Stimulated activated memory B cell treated with anti-CD40 and anti-IgM and Interleukin-4, amounts not matched to agents 10 μg/mL and 1 μg/mL and 100 μg/mL, for 72 hours (primary cell): ENCODE data around the gene PFN3.
A peak's percentile ranks its signal among the peaks of the same experiment; 100 is the strongest.

ENCODE experiments used
- ATAC-seq: fragments of 150-1000 bp; cut with Tn5 transposase; 2 replicates; pipeline ENCODE4 v1.10.0; 2021
- H3K27ac Mint-ChIP-seq: one replicate; pipeline ENCODE4 v1.8.0; 2022; ENCODE audit warnings: mild to moderate bottlenecking, mixed read lengths
- H3K27me3 Mint-ChIP-seq: one replicate; pipeline ENCODE4 v1.8.0; 2022; ENCODE audit warnings: mixed read lengths
- H3K36me3 Mint-ChIP-seq: one replicate; pipeline ENCODE4 v1.8.0; 2022; ENCODE audit warnings: mixed read lengths
- H3K4me1 Mint-ChIP-seq: one replicate; pipeline ENCODE4 v1.8.0; 2022; ENCODE audit warnings: mixed read lengths
- H3K4me3 Mint-ChIP-seq: one replicate; pipeline ENCODE4 v1.8.0; 2022; ENCODE audit warnings: mild to moderate bottlenecking, moderate library complexity, mixed read lengths
- H3K9me3 Mint-ChIP-seq: one replicate; pipeline ENCODE4 v1.8.0; 2022; ENCODE audit warnings: mixed read lengths

PFN3 gene

DNA sequence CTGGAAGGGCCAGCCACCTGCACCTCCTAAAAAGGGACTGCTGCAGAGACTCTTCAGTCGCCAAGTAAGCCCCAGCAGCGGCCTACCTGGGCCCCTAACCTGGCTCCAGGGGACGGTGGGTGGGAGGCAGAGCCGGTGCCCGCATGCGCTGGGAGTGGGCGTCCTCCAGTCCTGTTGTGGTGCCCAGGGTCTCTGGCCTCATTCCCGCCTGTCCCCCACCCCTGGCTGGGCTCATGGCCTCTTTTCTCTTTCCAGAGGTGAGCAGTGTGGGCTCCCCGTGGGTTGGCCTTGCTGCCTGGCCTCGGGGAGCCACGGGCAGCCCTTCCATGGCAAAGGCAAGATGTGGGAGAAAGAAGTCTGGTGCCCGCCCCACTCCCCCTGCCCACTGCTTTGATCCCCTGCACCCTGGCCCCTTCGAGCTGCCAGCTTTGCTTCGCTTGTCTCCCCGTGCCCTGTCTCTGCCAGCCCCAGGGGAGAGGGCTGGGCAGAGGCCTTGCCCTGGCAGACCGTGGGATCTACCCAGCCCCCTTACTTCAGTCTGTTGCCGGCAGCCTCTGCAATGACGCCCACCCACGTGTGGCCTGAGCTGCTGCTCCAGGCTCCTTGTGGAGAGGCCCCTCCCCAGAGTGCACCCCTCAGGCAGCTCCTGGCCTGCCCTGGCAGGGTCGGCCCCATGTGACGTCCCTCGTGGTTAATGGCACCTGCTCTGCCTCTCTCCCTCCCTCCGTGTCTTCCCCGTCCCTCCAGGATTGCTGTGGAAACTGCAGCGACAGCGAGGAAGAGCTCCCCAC is 40.7 kb upstream of the PFN3 start:
- peaks cover 40% of the 10 kb centered on the region for H3K4me1 Mint-ChIP-seq
- no peaks in the 10 kb centered on the region for H3K27me3 Mint-ChIP-seq
- peaks cover 51% of the 10 kb centered on the region for H3K36me3 Mint-ChIP-seq
- H3K27ac Mint-ChIP-seq: peak overlapping the region; percentile 40
- no peaks in the 10 kb centered on the region for H3K9me3 Mint-ChIP-seq
- no peak overlapping the region for H3K4me3 Mint-ChIP-seq
- ATAC-seq: no peak

DNA sequence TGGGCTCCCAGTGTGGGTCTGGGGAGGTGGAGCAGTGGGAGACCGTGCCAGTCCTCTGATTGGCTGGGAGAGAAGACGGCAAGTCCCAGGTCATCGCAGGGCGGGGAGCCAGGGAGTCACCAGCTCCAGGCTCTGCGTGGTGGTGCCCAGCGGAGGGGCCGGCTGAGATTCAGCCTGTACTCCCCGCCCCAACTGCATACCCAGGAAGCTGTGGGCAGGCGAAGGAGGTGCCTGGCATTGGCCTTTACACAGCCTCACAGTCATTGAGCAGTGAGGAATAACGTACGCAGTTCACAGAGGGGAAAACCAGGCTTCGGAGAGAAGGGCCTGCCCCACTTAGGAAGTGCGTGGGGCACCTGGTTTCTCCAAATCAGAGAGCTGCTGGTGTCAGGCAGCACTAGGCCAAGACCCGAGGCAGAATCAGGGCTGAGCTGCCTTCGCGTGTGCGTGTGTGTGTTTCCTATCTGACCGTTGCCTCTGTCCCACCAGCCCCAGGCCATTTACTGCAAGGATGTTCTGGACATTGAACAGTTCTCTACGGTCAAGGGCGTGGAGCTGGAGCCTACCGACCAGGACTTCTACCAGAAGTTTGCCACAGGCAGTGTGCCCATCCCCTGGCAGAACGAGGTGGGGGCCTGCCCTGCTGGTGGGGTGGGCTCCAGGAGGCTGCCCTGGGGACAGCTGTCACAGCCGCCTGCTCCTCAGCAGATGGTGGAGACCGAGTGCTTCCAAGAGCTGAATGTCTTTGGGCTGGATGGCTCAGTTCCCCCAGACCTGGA is 39.9 kb upstream of the PFN3 start:
- H3K4me3 Mint-ChIP-seq: no peak overlapping the region
- H3K9me3 Mint-ChIP-seq: no peaks in the 10 kb centered on the region
- peaks cover 57% of the 10 kb centered on the region for H3K36me3 Mint-ChIP-seq
- H3K27ac Mint-ChIP-seq: peak overlapping the region; percentile 56
- ATAC-seq: no peak
- H3K27me3 Mint-ChIP-seq: no peaks in the 10 kb centered on the region
- H3K4me1 Mint-ChIP-seq: peaks cover 32% of the 10 kb centered on the region

DNA sequence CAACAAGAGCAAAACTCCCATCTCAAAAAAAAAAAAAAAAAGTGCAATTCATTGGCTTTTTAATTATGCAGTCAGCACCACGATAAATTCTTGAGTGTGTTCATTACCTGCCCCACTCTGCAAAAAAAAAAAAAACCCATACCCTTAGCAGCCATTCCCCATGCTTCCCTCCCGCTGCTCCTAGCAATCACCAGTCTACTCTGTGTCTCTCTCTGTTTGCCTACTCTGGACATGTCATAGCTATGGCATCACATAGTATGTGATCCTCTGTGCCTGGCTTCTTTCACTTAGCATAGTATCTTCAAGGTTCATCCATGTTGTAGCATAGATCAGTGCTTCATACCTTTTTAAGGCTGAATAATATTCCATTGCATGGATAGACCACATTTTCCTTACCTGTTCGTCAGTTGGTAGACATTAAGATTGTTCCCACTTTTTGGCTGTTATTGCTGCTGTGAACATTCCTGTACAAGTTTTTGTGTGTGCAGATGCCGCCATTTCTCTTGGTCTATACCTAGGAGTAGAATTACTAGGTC is 39.1 kb upstream of the PFN3 start:
- no peaks in the 10 kb centered on the region for H3K9me3 Mint-ChIP-seq
- H3K4me3 Mint-ChIP-seq: no peak overlapping the region
- H3K27ac Mint-ChIP-seq: peak overlapping the region; percentile 56
- ATAC-seq: no peak
- peaks cover 57% of the 10 kb centered on the region for H3K36me3 Mint-ChIP-seq
- no peaks in the 10 kb centered on the region for H3K27me3 Mint-ChIP-seq
- H3K4me1 Mint-ChIP-seq: peaks cover 24% of the 10 kb centered on the region

DNA sequence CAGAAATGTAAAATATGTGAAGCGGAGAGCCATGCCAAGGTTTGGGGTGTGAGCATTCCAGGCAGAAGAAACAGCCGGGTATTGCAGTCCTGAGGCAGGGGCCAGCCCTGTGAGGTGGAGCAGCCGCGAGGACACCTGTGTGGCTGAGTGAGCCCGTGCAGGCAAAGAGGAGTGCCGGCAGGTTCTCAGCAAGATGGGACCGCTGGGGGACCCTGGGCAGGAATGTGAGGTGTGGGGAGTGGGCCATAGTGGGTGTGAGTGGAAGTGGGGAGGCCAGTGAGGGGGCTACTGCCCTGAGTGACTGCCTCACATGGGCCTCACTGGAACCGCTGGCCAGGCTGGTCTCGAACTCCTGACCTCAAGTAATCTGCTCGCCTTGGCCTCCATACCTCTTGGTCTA is 38.0 kb upstream of the PFN3 start:
- Mint-ChIP-seq H3K27me3 (no peaks in the 10 kb centered on the region), H3K9me3 (no peaks in the 10 kb centered on the region), H3K4me3 (no peak overlapping the region), H3K27ac (no peak overlapping the region), H3K36me3 (peaks cover 59% of the 10 kb centered on the region), H3K4me1 (peaks cover 14% of the 10 kb centered on the region)
- ATAC-seq: no peak

DNA sequence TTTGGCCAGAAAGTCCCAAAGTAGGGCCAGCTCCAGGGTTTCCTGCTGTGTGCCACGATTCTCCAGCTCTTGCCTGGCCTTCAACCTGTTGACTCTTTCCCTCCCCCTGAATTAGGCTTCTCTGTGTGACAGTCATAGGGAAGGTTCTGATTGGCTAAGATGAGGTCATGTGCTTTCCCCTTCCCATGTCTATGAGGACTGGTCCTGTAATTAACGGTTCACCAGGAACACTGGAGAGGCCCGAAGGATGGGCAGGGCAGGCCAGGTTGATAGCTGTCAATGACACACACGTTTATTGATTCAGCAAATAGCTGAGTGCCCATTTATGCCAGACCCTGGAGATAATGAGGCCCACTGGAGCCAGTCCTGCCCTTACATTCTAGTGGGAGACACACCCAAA is 37.2 kb upstream of the PFN3 start:
- H3K27me3 Mint-ChIP-seq: no peaks in the 10 kb centered on the region
- peaks cover 66% of the 10 kb centered on the region for H3K36me3 Mint-ChIP-seq
- no peak overlapping the region for H3K4me3 Mint-ChIP-seq
- no peaks in the 10 kb centered on the region for H3K9me3 Mint-ChIP-seq
- peak overlapping the region; percentile 72 for H3K27ac Mint-ChIP-seq
- ATAC-seq: no peak
- peaks cover 23% of the 10 kb centered on the region for H3K4me1 Mint-ChIP-seq

DNA sequence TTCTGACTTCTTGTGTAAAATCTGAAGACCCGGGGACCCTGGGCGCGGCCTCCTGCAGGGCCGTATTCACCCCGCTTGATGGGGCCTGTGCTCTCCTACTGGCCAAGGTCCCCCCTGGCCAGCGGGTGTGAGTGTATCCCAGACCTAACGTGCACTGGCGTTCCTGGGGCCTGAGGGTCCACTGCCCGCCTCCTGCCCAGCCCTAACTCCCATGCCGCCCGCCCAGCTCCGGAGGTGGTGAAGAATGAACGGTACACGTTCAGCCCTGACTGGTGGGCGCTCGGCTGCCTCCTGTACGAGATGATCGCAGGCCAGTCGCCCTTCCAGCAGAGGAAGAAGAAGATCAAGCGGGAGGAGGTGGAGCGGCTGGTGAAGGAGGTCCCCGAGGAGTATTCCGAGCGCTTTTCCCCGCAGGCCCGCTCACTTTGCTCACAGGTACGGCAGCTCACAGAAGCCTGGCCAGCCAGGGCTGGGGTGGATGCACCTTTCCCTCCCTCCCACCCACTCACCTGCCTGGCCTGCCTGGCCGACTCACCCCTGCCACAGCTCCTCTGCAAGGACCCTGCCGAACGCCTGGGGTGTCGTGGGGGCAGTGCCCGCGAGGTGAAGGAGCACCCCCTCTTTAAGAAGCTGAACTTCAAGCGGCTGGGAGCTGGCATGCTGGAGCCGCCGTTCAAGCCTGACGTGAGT is 35.5 kb upstream of the PFN3 start:
- Mint-ChIP-seq H3K27me3 (no peaks in the 10 kb centered on the region), H3K27ac (no peak overlapping the region), H3K4me3 (no peak overlapping the region), H3K36me3 (peaks cover 60% of the 10 kb centered on the region), H3K4me1 (peaks cover 38% of the 10 kb centered on the region), H3K9me3 (no peaks in the 10 kb centered on the region)
- ATAC-seq: no peak

DNA sequence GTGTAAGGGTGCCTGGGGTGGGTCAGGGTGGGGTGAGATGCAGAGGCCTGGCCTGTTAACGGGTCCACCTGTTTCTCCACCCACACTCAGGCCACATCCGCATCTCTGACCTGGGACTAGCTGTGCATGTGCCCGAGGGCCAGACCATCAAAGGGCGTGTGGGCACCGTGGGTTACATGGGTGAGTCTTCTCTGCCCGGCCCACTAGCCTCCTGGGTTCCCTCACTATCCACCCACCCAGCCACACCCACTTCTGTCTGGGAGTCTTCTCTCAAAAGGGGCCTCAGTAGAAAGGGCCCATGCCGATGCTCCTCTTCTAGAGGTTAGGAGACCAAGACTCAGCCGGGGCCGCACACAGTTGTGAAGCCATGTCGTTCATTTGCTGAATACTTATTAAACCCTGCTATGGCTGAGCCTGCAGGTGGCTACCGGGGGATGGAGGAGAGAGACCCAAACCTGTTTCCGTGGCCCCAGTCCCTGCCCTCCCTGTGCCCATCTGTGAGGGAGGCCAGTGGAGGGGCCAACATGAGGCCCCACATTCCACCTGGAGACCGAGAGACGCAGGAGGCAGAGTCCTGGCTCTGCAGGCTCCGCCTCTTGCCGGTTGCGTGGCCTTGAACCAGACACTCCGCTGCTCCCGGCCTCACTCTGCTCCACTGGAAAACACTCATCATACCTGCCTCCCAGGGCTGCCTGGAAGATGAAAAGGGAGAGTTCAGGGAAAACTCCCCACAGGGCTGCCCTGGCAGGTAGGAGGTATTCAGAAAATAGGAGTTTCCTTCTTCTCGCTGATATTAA is 34.7 kb upstream of the PFN3 start:
- Mint-ChIP-seq H3K4me1 (peaks cover 47% of the 10 kb centered on the region), H3K27me3 (no peaks in the 10 kb centered on the region), H3K9me3 (no peaks in the 10 kb centered on the region), H3K36me3 (peaks cover 63% of the 10 kb centered on the region), H3K27ac (no peak overlapping the region), H3K4me3 (no peak overlapping the region)
- ATAC-seq: no peak

DNA sequence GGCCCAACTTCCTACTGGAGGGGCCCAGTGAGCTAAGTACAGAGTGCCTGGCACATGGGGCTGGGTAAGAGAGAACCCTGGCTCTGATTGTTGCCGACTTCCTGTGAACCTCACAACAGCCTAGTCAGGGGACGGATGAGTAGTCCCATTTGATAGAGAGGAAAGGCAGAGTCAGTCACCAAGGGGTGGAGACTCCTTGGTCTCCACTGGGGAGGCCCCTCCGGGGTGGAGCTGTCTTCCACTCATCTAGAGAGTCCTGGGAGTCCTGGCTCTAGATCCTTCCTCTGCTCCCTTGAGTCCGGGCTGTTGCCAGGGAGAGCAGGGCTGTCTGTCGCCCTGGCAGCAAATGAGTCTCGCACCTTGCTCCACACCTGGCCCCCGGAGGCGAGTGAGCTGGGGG is 34.0 kb upstream of the PFN3 start:
- H3K4me3 Mint-ChIP-seq: no peak overlapping the region

DNA sequence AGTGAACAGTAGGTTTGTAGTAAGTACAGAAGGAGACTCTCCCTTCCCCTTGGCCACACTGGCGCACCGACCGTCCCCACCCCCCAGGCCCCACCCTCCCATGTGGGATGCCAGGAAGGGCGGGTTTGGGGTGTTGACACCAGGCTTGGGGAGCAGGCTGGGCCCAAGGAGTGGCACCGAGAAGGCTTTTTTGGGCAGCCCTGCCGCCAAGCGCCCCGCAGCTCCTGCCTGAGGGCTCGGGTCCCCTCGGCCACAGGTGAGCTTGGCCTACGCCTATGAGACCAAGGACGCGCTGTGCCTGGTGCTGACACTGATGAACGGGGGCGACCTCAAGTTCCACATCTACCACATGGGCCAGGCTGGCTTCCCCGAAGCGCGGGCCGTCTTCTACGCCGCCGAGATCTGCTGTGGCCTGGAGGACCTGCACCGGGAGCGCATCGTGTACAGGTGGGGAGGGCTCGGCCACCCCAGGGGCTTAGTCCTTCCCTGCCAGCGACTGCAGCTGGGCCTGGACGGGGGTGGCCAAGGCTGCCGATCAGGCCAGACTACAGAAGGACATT is 33.3 kb upstream of the PFN3 start:
- Mint-ChIP-seq H3K27ac (no peak overlapping the region), H3K36me3 (peaks cover 52% of the 10 kb centered on the region), H3K4me1 (peaks cover 61% of the 10 kb centered on the region), H3K27me3 (no peaks in the 10 kb centered on the region), H3K4me3 (no peak overlapping the region), H3K9me3 (no peaks in the 10 kb centered on the region)
- ATAC-seq: no peak

More for the DNA sequence above, 34.0 kb upstream of the PFN3 start:
- no peaks in the 10 kb centered on the region for H3K9me3 Mint-ChIP-seq
- H3K27ac Mint-ChIP-seq: no peak overlapping the region
- peaks cover 56% of the 10 kb centered on the region for H3K36me3 Mint-ChIP-seq
- H3K4me1 Mint-ChIP-seq: peaks cover 54% of the 10 kb centered on the region
- no peak for ATAC-seq
- no peaks in the 10 kb centered on the region for H3K27me3 Mint-ChIP-seq

DNA sequence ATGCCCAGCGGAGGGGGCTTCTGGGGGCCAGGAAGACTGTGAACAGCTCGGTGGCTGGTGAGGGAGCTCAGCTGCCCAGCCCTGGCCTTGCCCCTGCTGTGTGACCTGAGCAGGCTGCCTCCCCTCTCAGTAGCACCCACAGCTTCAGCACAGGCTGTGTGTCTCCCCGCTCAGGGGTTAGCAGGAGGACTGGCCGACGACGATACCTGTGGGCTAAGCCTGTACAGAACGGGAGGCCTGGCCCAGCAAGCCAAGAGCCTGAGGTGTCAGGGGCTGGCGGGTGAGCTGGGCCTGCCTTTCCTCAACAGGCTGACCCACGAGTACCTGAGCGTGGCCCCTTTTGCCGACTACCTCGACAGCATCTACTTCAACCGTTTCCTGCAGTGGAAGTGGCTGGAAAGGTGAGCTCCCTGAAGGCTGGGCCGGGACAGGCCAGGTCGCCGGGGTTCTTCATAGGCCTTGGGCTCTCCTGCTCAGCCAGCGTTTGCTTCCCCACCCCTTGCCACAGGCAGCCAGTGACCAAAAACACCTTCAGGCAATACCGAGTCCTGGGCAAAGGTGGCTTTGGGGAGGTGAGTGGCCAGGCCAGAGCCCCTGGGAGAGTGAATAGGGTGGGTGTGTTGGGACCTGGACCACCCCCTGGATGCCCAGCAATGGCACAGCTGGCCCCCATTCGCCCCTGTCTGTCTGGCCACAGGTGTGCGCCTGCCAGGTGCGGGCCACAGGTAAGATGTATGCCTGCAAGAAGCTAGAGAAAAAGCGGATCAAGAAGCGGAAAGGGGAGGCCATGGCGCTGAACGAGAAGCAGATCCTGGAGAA is 32.6 kb upstream of the PFN3 start:
- peaks cover 63% of the 10 kb centered on the region for H3K4me1 Mint-ChIP-seq
- no peaks in the 10 kb centered on the region for H3K27me3 Mint-ChIP-seq
- H3K36me3 Mint-ChIP-seq: peaks cover 45% of the 10 kb centered on the region
- no peaks in the 10 kb centered on the region for H3K9me3 Mint-ChIP-seq
- H3K4me3 Mint-ChIP-seq: no peak overlapping the region
- ATAC-seq: no peak
- H3K27ac Mint-ChIP-seq: peak overlapping the region; percentile 71

DNA sequence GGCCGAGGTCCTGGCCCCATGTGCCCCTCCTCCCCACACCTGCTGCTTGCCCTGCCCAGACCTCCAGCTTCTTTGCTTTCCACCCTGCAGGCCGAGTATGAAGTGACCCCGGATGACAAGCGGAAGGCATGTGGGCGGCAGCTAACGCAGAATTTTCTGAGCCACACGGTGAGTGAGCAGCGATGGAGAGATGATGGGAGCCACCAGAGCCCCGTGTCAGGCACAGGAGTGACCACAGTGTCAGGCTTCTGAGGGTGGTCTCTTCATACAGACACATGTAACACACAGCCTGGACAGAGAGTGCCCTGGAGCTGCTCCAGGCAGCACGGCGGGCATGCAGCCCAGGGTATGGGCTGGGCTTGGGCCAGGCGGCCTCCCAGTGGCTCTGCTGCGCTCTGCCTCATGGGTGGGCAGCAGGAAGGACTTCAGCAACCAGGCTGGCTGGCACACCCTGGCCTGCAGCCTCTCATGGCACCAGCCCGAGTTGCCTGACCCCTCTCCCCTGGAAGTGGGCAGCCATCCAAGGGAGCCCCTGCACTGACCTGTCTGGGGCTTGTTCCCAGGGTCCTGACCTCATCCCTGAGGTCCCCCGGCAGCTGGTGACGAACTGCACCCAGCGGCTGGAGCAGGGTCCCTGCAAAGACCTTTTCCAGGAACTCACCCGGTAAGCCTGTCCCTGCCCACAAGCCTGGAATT is 31.8 kb upstream of the PFN3 start:
- Mint-ChIP-seq H3K36me3 (peaks cover 37% of the 10 kb centered on the region), H3K9me3 (no peaks in the 10 kb centered on the region), H3K4me1 (peaks cover 69% of the 10 kb centered on the region), H3K4me3 (peak overlapping the region; percentile 92), H3K27me3 (no peaks in the 10 kb centered on the region), H3K27ac (peak overlapping the region; percentile 71)
- ATAC-seq: no peak

DNA sequence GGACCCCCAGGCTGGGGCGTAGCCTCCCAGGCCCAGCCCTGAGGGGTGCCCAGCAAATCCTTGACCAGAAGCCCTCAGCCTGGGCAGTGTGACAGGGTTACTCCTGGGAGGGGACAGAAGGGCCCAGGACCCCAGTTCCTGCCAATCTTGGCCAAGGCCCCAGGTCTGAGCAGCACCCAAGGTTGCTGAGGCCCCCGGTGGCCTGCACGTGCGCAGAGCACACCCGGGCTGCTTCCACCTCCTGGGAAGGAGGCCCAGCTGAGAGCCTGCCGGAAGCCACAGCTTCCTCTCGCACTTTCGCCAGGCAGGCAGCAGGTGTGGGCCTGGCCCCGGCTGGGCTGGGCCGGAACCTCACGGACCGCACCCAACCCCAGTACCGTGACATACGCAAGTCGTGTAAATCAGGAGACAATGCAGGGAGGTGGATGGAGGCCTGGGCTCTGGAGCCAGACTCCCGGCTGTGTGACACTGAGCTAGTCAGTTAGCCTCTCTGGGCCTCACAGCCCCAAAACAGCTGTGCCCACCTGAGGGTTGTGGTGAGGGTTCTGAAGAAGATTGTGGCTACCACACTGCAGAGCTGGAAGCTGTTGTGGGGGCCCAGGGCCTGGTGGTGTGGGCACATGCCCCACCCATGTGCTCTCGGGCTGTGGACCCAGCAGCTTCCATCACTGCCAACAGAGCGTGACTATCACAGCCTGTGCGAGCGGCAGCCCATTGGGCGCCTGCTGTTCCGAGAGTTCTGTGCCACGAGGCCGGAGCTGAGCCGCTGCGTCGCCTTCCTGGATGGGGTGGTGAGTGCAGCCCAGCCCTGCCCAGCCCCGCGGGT is 31.1 kb upstream of the PFN3 start:
- Mint-ChIP-seq H3K27ac (peak overlapping the region; percentile 71), H3K9me3 (no peaks in the 10 kb centered on the region), H3K27me3 (no peaks in the 10 kb centered on the region), H3K4me1 (peaks cover 66% of the 10 kb centered on the region), H3K4me3 (peak overlapping the region; percentile 92), H3K36me3 (peaks cover 29% of the 10 kb centered on the region)
- peak; percentile 86 for ATAC-seq

DNA sequence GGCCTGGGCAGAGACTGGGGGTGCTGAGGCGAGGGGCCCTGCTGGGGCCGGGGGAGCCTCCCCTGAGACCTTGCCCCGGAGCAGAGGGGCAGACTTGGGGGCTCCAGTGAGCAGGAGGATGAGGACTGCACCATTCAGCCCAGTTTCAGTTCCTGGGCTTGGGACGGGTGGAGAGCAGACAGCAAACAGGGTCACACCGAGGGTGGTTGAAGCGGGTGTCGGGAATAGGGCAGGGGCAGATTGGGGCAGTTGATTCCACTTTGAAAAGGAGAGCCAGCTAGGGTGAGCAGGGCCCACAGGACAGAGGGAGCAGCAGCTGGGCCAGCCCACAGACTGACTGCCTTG is 30.5 kb upstream of the PFN3 start:
- no peak for ATAC-seq

More for the DNA sequence above, 30.5 kb upstream of the PFN3 start:
- no peaks in the 10 kb centered on the region for H3K9me3 Mint-ChIP-seq
- no peaks in the 10 kb centered on the region for H3K27me3 Mint-ChIP-seq
- H3K36me3 Mint-ChIP-seq: peaks cover 24% of the 10 kb centered on the region
- peak overlapping the region; percentile 92 for H3K4me3 Mint-ChIP-seq
- peaks cover 65% of the 10 kb centered on the region for H3K4me1 Mint-ChIP-seq
- H3K27ac Mint-ChIP-seq: peak overlapping the region; percentile 71
